PC-9 (cell line): ENCODE results near the gene ARSG. TPM values are rescaled to one million over a fixed set of nuclear protein-coding genes. Genes with fewer than 3 reads are reported as not detected.

Source experiments
- BruUV-seq: library from RNA; stranded (reverse); fragments of 400-500 nt; replicated peaks from 2 replicates; lab custom pipeline; 2021; lab: Mats Ljungman, UMichigan
- CTCF ChIA-PET: fragments of 300-600 bp; sonication (Branson Sonifier 250); formaldehyde crosslinking; loops from one replicate; lab custom pipeline; 2022; ENCODE audit warnings: antibody characterized with exemption; lab: Charles Lee
- POLR2A ChIA-PET: fragments of 300-600 bp; sonication (Branson Sonifier 250); formaldehyde crosslinking; loops from one replicate; lab custom pipeline; 2022; ENCODE audit warnings: antibody characterized with exemption; ENCODE audit not compliant: unreplicated experiment; lab: Charles Lee
- DNase-seq, 2 experiments: peaks; one replicate each; pipeline versions ENCODE4 v3.0.0 to v3.0.0-alpha.2; 2015 to 2022; ENCODE audit warnings: mixed read lengths in 1 of 2
- H2AFZ ChIP-seq: fragments of 200-600 bp; sonication (generic); 2 replicates; pipeline ENCODE4 v1.8.1; 2017; ENCODE audit warnings: antibody characterized with exemption
- H3F3A ChIP-seq: fragments of 200-600 bp; sonication (generic); 2 replicates; pipeline ENCODE4 v1.8.1; 2017; ENCODE audit warnings: antibody characterized with exemption, mild to moderate bottlenecking, low read depth; ENCODE audit not compliant: insufficient read depth
- H3K27ac ChIP-seq: fragments of 200-600 bp; sonication (generic); 2 replicates; pipeline ENCODE4 v1.6.1; 2016; ENCODE audit warnings: mixed run types
- H3K27me3 ChIP-seq: fragments of 200-600 bp; sonication (generic); 2 replicates; pipeline ENCODE4 v1.6.1; 2016; ENCODE audit warnings: low read depth, mixed run types; ENCODE audit not compliant: insufficient read depth
- H3K36me3 ChIP-seq: fragments of 200-600 bp; sonication (generic); 2 replicates; pipeline ENCODE4 v1.6.1; 2016; ENCODE audit warnings: low read depth, mixed run types
- H3K4me1 ChIP-seq: fragments of 200-600 bp; sonication (generic); replicated peaks from 2 replicates; pipeline ENCODE4 v1.6.1; 2016; ENCODE audit warnings: mixed run types; ENCODE audit not compliant: insufficient read depth
- H3K4me2 ChIP-seq: fragments of 200-600 bp; sonication (generic); 2 replicates; pipeline ENCODE4 v1.6.1; 2017; ENCODE audit warnings: mixed run types
- H3K4me3 ChIP-seq: fragments of 200-600 bp; sonication (generic); 2 replicates; pipeline ENCODE4 v1.6.1; 2016; ENCODE audit warnings: mixed run types
- H3K79me2 ChIP-seq: fragments of 200-600 bp; sonication (generic); 2 replicates; pipeline ENCODE4 v1.6.1; 2017; ENCODE audit warnings: low read depth, mixed run types
- H3K9me2 ChIP-seq: fragments of 200-600 bp; sonication (generic); 2 replicates; pipeline ENCODE4 v1.8.1; 2017; ENCODE audit warnings: mild to moderate bottlenecking; ENCODE audit not compliant: insufficient read depth
- H3K9me3 ChIP-seq: fragments of 200-600 bp; sonication (generic); 2 replicates; pipeline ENCODE4 v1.8.1; 2016; ENCODE audit warnings: low read depth; ENCODE audit not compliant: insufficient read depth
- H4K20me1 ChIP-seq: fragments of 200-600 bp; sonication (generic); 2 replicates; pipeline ENCODE4 v1.8.1; 2017; ENCODE audit not compliant: insufficient read depth
- CTCF ChIP-seq: fragments of 200-600 bp; sonication (generic); conservative IDR thresholded peaks from 2 replicates; pipeline ENCODE4 v1.6.1; 2017; ENCODE audit warnings: mixed run types, antibody characterized with exemption, mild to moderate bottlenecking, moderate library complexity
- EZH2 ChIP-seq: fragments of 200-600 bp; sonication (generic); IDR thresholded peaks from 2 replicates; pipeline ENCODE4 v1.8.0; 2017; ENCODE audit warnings: antibody characterized with exemption, low read depth
- intact Hi-C: fragments of 100-400 bp; cut with micrococcal nuclease; formaldehyde crosslinking; loops from one replicate; pipeline ENCODE4 v1.10.0; 2022; ENCODE audit not compliant: unreplicated experiment
- total RNA-seq: library from RNA; stranded (reverse); gene quantifications from 2 replicates; pipeline ENCODE4 v1.2.3, GENCODE V29; 2021

Gene ARSG
- total RNA-seq, 1 experiment from 2014 or later = 4.0 TPM

- Histone ChIP-seq H2AFZ (no peak overlapping the region), H3K9me2 (no peaks in the 10 kb centered on the region), H3K79me2 (no peaks in the 10 kb centered on the region), H3K4me2 (peak overlapping the region; percentile 68), H3K27me3 (no peaks in the 10 kb centered on the region), H3K27ac (peak overlapping the region; percentile 80), H3K4me1 (peaks cover 7% of the 10 kb centered on the region; the same call in 1 of the 2 replicates), H3F3A (peaks cover 12% of the 10 kb centered on the region; the same call in 1 of the 2 replicates), H3K4me3 (peak overlapping the region; percentile 31; the same call in 1 of the 2 replicates), H3K36me3 (no peaks in the 10 kb centered on the region), H4K20me1 (no peaks in the 10 kb centered on the region), H3K9me3 (no peaks in the 10 kb centered on the region)
- ChIA-PET CTCF (interaction anchor here (0.5 to 1.3 kb wide), 6 partner anchors 22 to 1060 kb away, joined by 3 to 10 read pairs (median 5); no protein-coding TSS in a partner anchor), POLR2A (interaction anchor here (0.6 to 0.9 kb wide), 2 partner anchors 189 to 289 kb away, joined by 3 to 5 read pairs; no protein-coding TSS in a partner anchor)
- intact Hi-C loops = loop anchor here (1.0 to 2.0 kb wide), 5 partner anchors 37 to 416 kb away; no protein-coding TSS in a partner anchor
- peak; percentile 74 to 87 for DNase-seq
- no peak for TF ChIP-seq EZH2
- TF ChIP-seq CTCF = peak; percentile 94
- BruUV-seq = no TSS peak
Observed at GRCh38 chr17:68435876-68436842, 144.9 kb downstream of the ARSG start.

GRCh38 chr17:68437979-68438822 lies 146.9 kb downstream of the ARSG start:
- no peak overlapping the region for H3K4me3 ChIP-seq
- peaks cover 12% of the 10 kb centered on the region; the same call in 1 of the 2 replicates for H3F3A ChIP-seq
- no peak overlapping the region for H3K27ac ChIP-seq
- no peaks in the 10 kb centered on the region for H3K9me2 ChIP-seq
- no peaks in the 10 kb centered on the region for H3K79me2 ChIP-seq
- no peaks in the 10 kb centered on the region for H3K9me3 ChIP-seq
- no TSS peak for BruUV-seq
- no peaks in the 10 kb centered on the region for H3K27me3 ChIP-seq
- H4K20me1 ChIP-seq = no peaks in the 10 kb centered on the region
- intact Hi-C loops = loop anchor here (2.0 kb wide), 1 partner anchor 237 kb away; no protein-coding TSS in a partner anchor
- H3K4me2 ChIP-seq = no peak overlapping the region
- POLR2A ChIA-PET = no interaction called here
- H3K4me1 ChIP-seq = peaks cover 7% of the 10 kb centered on the region; the same call in 1 of the 2 replicates
- no peak for TF ChIP-seq CTCF
- no peak for TF ChIP-seq EZH2
- no peak overlapping the region for H2AFZ ChIP-seq
- no peaks in the 10 kb centered on the region for H3K36me3 ChIP-seq
- CTCF ChIA-PET = interaction anchor here (0.7 kb wide), 1 partner anchor 437 kb away, joined by 3 read pairs; no protein-coding TSS in a partner anchor
- no peak for DNase-seq
